ENCODE results near the gene MYADML2.

MYADML2 gene

GRCh38 chr17:81902023-81902652 is 44.9 kb downstream of the MYADML2 start, which contains the start of gene NPB:
TSS of gene NPB (plus strand) at chr17:81902238. CDS start at chr17:81902278, 40 bp downstream.
- in situ Hi-C loops (cut with HindIII; ENCODE audit: low sequenced_read_pairs), result no loop called here

GRCh38 chr17:81901167-81902022 is 45.6 kb downstream of the MYADML2 start:
- in situ Hi-C loops (cut with HindIII; ENCODE audit: low sequenced_read_pairs), result no loop called here

DNA sequence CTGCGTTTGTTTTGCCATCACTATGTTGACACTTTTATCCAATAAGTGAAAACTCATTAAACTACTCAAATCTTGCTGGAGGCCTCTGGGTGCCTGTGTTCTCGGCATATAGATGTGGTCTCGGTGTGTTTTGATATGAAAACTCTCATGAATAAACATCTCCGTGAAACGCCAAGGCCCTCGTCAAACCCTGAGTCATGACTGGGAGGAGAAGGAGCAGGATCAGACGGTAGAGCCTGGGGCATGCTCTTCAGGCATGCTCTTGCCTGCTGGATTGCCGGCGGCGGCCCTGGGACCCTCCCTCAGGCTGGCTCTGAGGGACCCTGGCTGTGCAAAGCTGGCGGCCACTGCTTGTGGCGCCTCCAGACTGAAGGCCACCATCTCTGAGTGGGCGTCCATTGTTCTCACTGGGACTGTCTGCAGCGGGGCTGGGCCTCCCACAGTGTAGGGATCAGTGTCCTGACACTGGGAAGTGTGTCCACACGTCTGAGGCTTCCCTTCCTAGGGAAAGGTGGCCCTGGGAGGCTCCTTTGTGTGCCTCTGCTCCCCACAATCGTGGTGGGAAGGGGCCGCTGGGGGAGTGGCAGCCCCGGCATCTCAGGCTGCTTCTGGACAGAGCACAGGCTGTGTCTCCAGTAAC is 46.7 kb downstream of the MYADML2 start:
- in situ Hi-C loops (cut with HindIII; ENCODE audit: low sequenced_read_pairs), result no loop called here

DNA sequence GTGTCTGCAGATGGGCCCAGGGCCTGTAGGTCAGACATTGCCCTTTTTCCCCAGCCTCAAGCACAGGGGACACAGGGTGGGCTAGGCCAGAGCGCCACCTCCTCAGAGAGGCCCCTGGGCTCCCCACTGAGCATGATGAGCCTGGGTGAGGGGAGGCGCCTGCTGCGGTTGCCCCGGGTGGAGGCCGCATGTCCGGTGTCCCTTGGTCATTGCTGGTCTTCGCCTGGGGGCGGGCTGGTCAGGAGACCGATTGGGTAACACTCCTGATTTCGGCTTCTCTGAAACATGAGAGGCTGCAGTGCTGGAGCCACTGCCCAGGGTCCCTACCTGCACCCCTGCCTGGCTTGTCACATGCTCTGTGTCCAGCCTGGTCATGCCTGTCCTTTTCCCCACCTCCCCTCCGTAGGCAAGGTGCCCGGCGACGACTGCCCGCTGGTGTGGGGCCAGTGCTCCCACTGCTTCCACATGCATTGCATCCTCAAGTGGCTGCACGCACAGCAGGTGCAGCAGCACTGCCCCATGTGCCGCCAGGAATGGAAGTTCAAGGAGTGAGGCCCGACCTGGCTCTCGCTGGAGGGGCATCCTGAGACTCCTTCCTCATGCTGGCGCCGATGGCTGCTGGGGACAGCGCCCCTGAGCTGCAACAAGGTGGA is 47.4 kb downstream of the MYADML2 start:
- in situ Hi-C loops (cut with HindIII; ENCODE audit: low sequenced_read_pairs), result no loop called here

DNA sequence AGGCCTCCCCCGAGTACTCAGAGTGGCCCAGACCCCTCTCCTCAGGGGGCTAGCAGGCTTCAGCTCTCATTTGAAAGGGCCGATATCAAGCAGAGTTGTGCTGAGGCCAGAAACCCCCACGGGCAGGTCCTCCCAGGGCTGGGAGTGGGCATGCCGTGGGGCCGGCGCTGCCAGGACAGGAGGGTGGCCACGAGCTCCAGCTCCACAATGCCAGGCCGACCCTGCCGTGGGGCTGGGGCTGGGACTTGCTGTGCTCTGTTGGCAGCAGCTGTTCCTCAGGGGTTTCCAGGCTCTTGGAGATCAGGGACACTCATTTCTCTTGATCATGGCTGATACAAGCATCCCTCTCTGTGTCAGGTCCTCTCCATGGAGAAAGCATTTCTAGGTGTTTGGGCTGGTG is 48.1 kb downstream of the MYADML2 start:
- in situ Hi-C loops (cut with HindIII; ENCODE audit: low sequenced_read_pairs), result no loop called here

DNA sequence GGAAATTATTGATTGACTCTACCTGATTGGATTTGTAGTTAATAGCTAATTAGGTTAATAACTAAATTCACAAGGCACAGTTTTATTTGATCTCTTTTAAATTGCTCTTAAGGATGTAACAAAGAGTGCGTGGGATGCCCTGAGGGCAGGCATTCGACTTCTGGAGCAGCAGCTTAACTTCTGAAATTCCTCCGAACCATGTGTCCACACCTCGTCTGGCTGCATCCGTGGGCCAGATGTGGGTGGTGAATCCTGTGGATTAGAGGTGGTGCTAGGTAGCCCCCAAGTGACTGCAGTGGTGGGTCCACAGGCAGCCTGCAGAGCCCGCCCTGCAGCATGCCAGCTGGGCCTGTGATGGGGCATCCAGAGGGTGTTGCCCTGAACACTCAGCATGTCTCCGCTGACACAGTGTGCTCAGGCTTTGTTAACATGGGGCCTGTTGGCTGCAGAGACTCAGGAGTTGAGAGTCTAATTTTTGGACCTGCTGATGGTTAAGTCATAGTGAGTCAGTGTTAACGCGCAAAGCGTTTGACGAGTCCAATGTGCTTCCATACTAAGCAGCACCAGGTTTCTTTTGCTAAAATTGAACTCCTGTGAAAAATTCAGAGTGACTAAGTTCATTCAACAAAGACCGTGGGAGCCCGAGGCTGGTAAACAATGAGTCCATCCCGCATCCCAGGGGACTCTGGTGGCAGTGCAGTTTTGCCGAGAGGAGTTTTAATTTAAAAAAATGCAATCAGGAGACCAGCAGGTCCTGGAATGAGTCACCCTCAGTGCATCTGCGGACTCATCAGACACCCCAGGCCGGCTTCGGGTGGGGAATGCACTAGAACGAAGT is 48.8 kb downstream of the MYADML2 start:
- in situ Hi-C loops (cut with HindIII; ENCODE audit: low sequenced_read_pairs), result no loop called here

- in situ Hi-C loops (cut with HindIII; ENCODE audit: low sequenced_read_pairs), result no loop called here
Measured at GRCh38 chr17:81895400-81895799, 51.6 kb downstream of the MYADML2 start.

DNA sequence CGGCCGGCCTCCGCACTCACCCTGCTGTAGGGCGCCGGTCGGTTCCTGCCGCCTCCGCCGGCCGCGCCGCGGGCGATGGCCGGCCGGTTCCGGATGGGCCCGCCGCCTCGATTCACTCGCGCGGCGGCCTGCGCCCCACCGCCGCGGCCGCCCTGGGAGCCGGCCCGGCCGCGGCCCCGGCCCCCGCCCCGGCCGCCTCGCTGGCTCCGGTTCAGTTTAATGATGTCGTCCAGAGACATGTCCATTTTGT is 55.8 kb downstream of the MYADML2 start:
- in situ Hi-C loops (cut with HindIII; ENCODE audit: low sequenced_read_pairs), result no loop called here

DNA sequence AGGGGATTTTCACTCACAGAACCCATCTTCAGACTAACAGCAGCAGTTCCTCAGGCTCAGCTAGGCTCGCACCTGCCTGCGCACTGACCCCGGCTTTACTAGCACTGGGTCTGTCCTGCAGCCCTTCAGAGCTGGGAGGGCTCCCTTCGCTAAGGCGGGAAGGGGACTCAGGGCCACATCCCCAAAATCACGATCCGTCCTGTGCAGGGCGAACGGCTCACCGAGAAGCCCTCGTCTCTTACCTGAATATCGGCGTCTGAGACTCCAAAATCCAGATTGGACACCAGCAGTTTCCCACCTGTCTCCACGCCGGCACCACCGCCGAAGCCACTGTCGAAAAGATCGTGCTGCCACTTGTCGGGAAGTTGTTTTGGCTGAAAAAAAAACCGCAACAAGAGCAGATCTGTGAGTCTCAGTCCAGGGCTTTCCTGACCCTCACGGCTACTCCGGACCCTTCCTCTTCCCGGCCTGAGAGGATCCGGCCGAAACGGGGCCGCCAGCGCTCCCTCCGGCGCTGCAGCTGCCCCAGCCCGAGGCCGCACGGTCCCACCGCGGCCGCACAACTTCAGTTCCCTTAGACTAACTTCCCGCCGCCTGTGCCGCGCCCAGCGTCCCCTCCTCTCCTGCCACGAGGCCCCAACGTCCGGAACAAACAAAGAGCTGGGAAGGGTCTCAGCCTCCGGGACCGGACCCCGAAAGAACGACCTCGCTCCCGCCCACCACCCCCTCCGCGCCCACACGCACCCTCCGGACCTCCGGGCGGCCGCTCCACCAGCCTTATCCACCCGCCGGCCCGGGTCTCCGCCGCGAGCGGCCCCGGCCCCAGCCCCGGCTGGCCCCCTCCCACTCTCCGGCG is 56.4 kb downstream of the MYADML2 start:
- in situ Hi-C loops (cut with HindIII; ENCODE audit: low sequenced_read_pairs), result no loop called here

Measured in endothelial cell of hepatic sinusoid (primary cell).